OCI-LY1 (cell line): ENCODE results near the gene AHI1.

Source experiments
- CTCF ChIP-seq: fragments of 200-600 bp; sonication (generic), shearing (Covaris generic); IDR thresholded peaks from 2 replicates; pipeline ENCODE4 v1.5.1; 2017; ENCODE audit warnings: mild to moderate bottlenecking, antibody characterized with exemption, low read length, moderate library complexity, mixed read lengths
- EZH2 ChIP-seq: fragments of 200-600 bp; sonication (generic), shearing (Covaris generic); IDR thresholded peaks from 2 replicates; pipeline ENCODE4 v1.8.0; 2017; ENCODE audit warnings: borderline replicate concordance, mixed run types, mild to moderate bottlenecking, antibody characterized with exemption, low read length, moderate library complexity, mixed read lengths

GRCh38 chr6:135546206-135546605 is 48.7 kb upstream of the AHI1 start:
- no peak for TF ChIP-seq EZH2
- TF ChIP-seq CTCF, result no peak
